ENCODE data around the gene NTSR1. TPM values are rescaled to one million over a fixed set of nuclear protein-coding genes. Genes with fewer than 3 reads are reported as not detected.
A peak's percentile ranks its signal among the peaks of the same experiment; 100 is the strongest.

NTSR1 gene
- under 1 TPM in 1 of 4 donors, not detected in 3; 0.76 TPM for total RNA-seq

DNA sequence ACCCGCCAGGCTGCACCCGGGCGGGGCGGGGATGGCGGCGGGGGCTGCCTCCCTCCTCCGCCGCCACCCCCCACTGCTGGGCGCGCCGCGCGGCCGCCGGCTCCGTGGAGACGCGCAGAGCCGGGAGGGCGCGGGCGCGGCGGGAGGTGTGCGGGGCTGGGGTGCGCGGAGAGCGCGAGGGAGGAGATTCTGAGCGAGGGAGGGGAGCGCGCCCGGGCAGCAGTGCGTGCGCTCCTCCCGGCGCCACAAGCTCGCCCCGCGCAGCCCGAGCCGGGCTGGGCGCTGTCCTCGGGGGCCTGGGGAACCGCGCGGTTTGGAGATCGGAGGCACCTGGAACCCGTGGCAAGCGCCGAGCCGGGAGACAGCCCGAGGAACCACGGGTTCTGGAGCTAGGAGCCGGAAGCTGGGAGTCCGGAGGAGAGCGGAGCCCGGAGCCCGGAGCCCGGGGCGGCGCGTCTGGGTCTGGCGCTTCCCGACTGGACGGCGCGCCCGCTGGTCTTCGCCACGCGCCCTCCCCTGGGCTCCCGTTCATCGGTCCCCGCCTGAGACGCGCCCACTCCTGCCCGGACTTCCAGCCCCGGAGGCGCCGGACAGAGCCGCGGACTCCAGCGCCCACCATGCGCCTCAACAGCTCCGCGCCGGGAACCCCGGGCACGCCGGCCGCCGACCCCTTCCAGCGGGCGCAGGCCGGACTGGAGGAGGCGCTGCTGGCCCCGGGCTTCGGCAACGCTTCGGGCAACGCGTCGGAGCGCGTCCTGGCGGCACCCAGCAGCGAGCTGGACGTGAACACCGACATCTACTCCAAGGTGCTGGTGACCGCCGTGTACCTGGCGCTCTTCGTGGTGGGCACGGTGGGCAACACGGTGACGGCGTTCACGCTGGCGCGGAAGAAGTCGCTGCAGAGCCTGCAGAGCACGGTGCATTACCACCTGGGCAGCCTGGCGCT, at the start of gene NTSR1:
Gene NTSR1 (plus strand): TSS at position 246 of the 946 bp plus-strand sequence. CDS start 372 bp downstream, at position 618.
- H3K27ac ChIP-seq = no peak within 1 kb of the TSS
- no peak for DNase-seq
- H3K4me1 ChIP-seq = peaks cover 0 to 21% (median 4%) of the 10 kb centered on the region in 4 donors
- peak within 1 kb of the TSS in 2 of 4 donors; percentile 14 to 28 for H3K4me3 ChIP-seq
- no peaks in the 10 kb centered on the region for H3K9me3 ChIP-seq
- TF ChIP-seq, protein P1, sequence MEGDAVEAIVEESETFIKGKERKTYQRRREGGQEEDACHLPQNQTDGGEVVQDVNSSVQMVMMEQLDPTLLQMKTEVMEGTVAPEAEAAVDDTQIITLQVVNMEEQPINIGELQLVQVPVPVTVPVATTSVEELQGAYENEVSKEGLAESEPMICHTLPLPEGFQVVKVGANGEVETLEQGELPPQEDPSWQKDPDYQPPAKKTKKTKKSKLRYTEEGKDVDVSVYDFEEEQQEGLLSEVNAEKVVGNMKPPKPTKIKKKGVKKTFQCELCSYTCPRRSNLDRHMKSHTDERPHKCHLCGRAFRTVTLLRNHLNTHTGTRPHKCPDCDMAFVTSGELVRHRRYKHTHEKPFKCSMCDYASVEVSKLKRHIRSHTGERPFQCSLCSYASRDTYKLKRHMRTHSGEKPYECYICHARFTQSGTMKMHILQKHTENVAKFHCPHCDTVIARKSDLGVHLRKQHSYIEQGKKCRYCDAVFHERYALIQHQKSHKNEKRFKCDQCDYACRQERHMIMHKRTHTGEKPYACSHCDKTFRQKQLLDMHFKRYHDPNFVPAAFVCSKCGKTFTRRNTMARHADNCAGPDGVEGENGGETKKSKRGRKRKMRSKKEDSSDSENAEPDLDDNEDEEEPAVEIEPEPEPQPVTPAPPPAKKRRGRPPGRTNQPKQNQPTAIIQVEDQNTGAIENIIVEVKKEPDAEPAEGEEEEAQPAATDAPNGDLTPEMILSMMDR (IDR thresholded peaks at IDR 0.05) = no peak
- TF ChIP-seq POLR2A (IDR thresholded peaks at IDR 0.05) = no peak
- no peaks in the 10 kb centered on the region for H3K36me3 ChIP-seq
- peaks cover 0 to 27% of the 10 kb centered on the region in 2 donors for H3K27me3 ChIP-seq

DNA sequence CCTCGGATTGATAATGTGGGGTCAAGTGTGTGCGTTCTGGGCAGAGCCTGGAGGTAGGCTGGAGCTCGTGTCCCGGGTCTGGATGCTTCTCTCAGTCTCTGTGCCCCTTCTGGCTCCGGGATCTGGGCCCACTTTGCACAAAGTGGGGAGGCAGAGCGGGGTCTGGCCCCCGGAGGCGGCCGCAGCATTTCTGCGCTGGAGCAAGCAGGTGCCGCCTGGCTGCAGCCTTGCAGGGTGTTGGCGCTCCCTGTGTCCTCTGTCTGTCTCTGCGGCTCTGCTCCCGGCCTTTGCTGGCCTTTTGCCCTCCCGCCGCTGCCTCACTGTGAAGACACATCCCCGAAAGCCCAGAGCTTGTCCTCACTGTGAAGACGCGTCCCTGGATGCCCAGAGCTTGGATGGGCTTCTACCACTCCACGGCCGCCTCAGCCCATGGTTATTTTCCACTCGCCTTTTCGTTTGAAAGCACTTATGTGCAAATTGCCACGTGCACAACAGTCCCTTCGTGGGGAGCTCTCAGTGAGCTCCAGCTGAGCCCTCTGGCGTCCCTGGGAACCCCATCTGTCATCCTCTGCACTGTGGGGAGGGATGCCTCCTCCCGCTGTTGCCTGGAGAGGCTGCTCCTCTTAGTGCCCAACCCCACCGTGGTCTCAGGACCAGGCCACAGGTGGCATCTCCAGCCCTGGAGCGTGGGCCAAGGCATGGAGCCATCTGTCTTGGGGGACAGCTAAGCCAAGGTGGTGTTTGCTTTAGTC, 49.0 kb upstream of the NTSR1 start:
- Histone ChIP-seq H3K36me3 (no peaks in the 10 kb centered on the region), H3K27me3 (no peaks in the 10 kb centered on the region), H3K4me3 (no peak overlapping the region), H3K4me1 (no peaks in the 10 kb centered on the region), H3K9me3 (no peaks in the 10 kb centered on the region), H3K27ac (no peak overlapping the region)
- DNase-seq = no peak
- TF ChIP-seq, protein P1 (IDR thresholded peaks at IDR 0.05) = no peak
- no peak for TF ChIP-seq POLR2A (IDR thresholded peaks at IDR 0.05)

- Histone ChIP-seq H3K4me3 (no peak overlapping the region), H3K9me3 (no peaks in the 10 kb centered on the region), H3K36me3 (no peaks in the 10 kb centered on the region), H3K27me3 (no peaks in the 10 kb centered on the region), H3K27ac (no peak overlapping the region), H3K4me1 (no peaks in the 10 kb centered on the region)
- TF ChIP-seq POLR2A (IDR thresholded peaks at IDR 0.05) = no peak
- TF ChIP-seq, protein P1 (IDR thresholded peaks at IDR 0.05) = no peak
- DNase-seq = no peak
These were observed 48.4 kb upstream of the NTSR1 start for GRCh38 chr20:62660240-62660615.

- Histone ChIP-seq H3K9me3 (no peaks in the 10 kb centered on the region), H3K4me3 (no peak overlapping the region), H3K36me3 (no peaks in the 10 kb centered on the region), H3K27ac (no peak overlapping the region), H3K4me1 (no peaks in the 10 kb centered on the region), H3K27me3 (no peaks in the 10 kb centered on the region)
- no peak for DNase-seq
- TF ChIP-seq, protein P1 (IDR thresholded peaks at IDR 0.05) = no peak
- TF ChIP-seq POLR2A (IDR thresholded peaks at IDR 0.05) = no peak
These were observed 47.9 kb upstream of the NTSR1 start for GRCh38 chr20:62660768-62661167.

- H3K4me1 ChIP-seq = peaks cover 0 to 6% (median 3%) of the 10 kb centered on the region in 4 donors
- DNase-seq = no peak
- TF ChIP-seq, protein P1 (IDR thresholded peaks at IDR 0.05) = no peak
- no peaks in the 10 kb centered on the region for H3K36me3 ChIP-seq
- no peaks in the 10 kb centered on the region for H3K9me3 ChIP-seq
- H3K4me3 ChIP-seq = no peak overlapping the region
- no peak overlapping the region for H3K27ac ChIP-seq
- H3K27me3 ChIP-seq = no peaks in the 10 kb centered on the region
These were observed 47.0 kb upstream of the NTSR1 start for GRCh38 chr20:62661647-62662046.

Data from Peyer's patch (tissue), 4 donors.